Activated naive CD8-positive, alpha-beta T cell (primary cell): Measurements from ENCODE around the gene CD244.
"Not testable (repeated sequence)": the region's sequence is repeated elsewhere in the genome, so short reads cannot be mapped to it uniquely, and the experiment has no call there.

Source experiments
- H3K27ac Mint-ChIP-seq: one replicate; pipeline ENCODE4 v1.8.0; 2021; ENCODE audit warnings: mixed read lengths
- H3K27me3 Mint-ChIP-seq: one replicate; pipeline ENCODE4 v1.8.0; 2021; ENCODE audit warnings: mixed read lengths
- H3K36me3 Mint-ChIP-seq: one replicate; pipeline ENCODE4 v1.8.0; 2021; ENCODE audit warnings: mixed read lengths
- H3K4me1 Mint-ChIP-seq: one replicate; pipeline ENCODE4 v1.8.0; 2021; ENCODE audit warnings: low read depth, mixed read lengths
- H3K4me3 Mint-ChIP-seq: one replicate; pipeline ENCODE4 v1.8.0; 2021; ENCODE audit warnings: mild to moderate bottlenecking, mixed read lengths
- H3K9me3 Mint-ChIP-seq: one replicate; pipeline ENCODE4 v1.8.0; 2021; ENCODE audit warnings: low read depth, mixed read lengths

CD244 gene

GRCh38 chr1:160885042-160885441 is 22.4 kb upstream of the CD244 start, which contains the start of gene ITLN1:
TSS of gene ITLN1 (minus strand) at chr1:160885180. CDS start at chr1:160884877, 303 bp downstream.
- no peak within 1 kb of the TSS for H3K4me3 Mint-ChIP-seq
- peaks cover 2% of the 10 kb centered on the region for H3K36me3 Mint-ChIP-seq
- H3K27ac Mint-ChIP-seq: no peak within 1 kb of the TSS
- no peaks in the 10 kb centered on the region for H3K9me3 Mint-ChIP-seq
- peaks cover 2% of the 10 kb centered on the region for H3K27me3 Mint-ChIP-seq
- H3K4me1 Mint-ChIP-seq: no peaks in the 10 kb centered on the region

- H3K9me3 Mint-ChIP-seq: no peaks in the 10 kb centered on the region
- H3K27ac Mint-ChIP-seq: no peak overlapping the region
- H3K4me3 Mint-ChIP-seq: no peak overlapping the region
- H3K36me3 Mint-ChIP-seq: peaks cover 2% of the 10 kb centered on the region
- H3K27me3 Mint-ChIP-seq: peaks cover 2% of the 10 kb centered on the region
- H3K4me1 Mint-ChIP-seq: no peaks in the 10 kb centered on the region
These were observed 21.9 kb upstream of the CD244 start for GRCh38 chr1:160884579-160884978.

GRCh38 chr1:160883581-160884513 is 21.2 kb upstream of the CD244 start:
- Mint-ChIP-seq H3K4me3 (no peak overlapping the region), H3K27me3 (peaks cover under 1% of the 10 kb centered on the region), H3K27ac (no peak overlapping the region), H3K9me3 (no peaks in the 10 kb centered on the region), H3K4me1 (peaks cover 4% of the 10 kb centered on the region), H3K36me3 (peaks cover under 1% of the 10 kb centered on the region)

DNA sequence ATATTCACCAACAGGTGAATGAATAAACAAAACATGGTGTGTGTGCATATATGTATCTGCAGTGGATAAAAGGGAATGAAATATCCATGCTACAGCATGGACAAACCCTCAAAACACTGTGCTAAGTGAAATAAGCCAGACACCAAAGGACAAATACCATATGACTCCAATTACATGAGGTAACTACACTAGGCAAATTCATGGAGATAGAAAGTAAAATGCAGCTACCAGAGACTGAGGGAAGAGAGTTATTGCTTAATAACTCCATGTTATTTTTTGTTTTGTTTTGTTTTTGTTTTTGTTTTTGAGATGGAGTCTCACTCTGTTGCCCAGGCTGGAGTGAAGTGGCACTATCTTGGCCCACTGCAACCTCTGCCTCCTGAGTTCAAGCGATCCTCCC is 19.9 kb upstream of the CD244 start:
- Mint-ChIP-seq H3K27me3 (no peaks in the 10 kb centered on the region), H3K4me3 (no peak overlapping the region), H3K36me3 (no peaks in the 10 kb centered on the region), H3K27ac (no peak overlapping the region), H3K4me1 (peaks cover 6% of the 10 kb centered on the region), H3K9me3 (no peaks in the 10 kb centered on the region)

- not testable (repeated sequence) for H3K36me3 Mint-ChIP-seq, H3K27ac Mint-ChIP-seq, H3K27me3 Mint-ChIP-seq, H3K9me3 Mint-ChIP-seq, H3K4me3 Mint-ChIP-seq
- H3K4me1 Mint-ChIP-seq: peaks cover 18% of the 10 kb centered on the region
These were observed 18.6 kb upstream of the CD244 start for GRCh38 chr1:160881264-160881663.

GRCh38 chr1:160880216-160880615 is 17.5 kb upstream of the CD244 start:
- Mint-ChIP-seq H3K27ac (no peak overlapping the region), H3K9me3 (no peaks in the 10 kb centered on the region), H3K36me3 (no peaks in the 10 kb centered on the region), H3K4me3 (no peak overlapping the region), H3K27me3 (no peaks in the 10 kb centered on the region), H3K4me1 (peaks cover 24% of the 10 kb centered on the region)

- Mint-ChIP-seq H3K4me1 (peaks cover 32% of the 10 kb centered on the region), H3K36me3 (no peaks in the 10 kb centered on the region), H3K27ac (no peak overlapping the region), H3K9me3 (no peaks in the 10 kb centered on the region), H3K27me3 (no peaks in the 10 kb centered on the region), H3K4me3 (no peak overlapping the region)
These were observed 16.4 kb upstream of the CD244 start for GRCh38 chr1:160879056-160879455.

- Mint-ChIP-seq H3K4me1 (peaks cover 32% of the 10 kb centered on the region), H3K4me3 (peak overlapping the region; percentile 0), H3K36me3 (no peaks in the 10 kb centered on the region), H3K27me3 (no peaks in the 10 kb centered on the region), H3K27ac (peak overlapping the region; percentile 79), H3K9me3 (no peaks in the 10 kb centered on the region)
These were observed 14.5 kb upstream of the CD244 start for GRCh38 chr1:160877221-160877620.

GRCh38 chr1:160876311-160876710 is 13.6 kb upstream of the CD244 start:
- peaks cover 32% of the 10 kb centered on the region for H3K4me1 Mint-ChIP-seq
- no peaks in the 10 kb centered on the region for H3K27me3 Mint-ChIP-seq
- H3K27ac Mint-ChIP-seq: peak overlapping the region; percentile 8
- H3K36me3 Mint-ChIP-seq: no peaks in the 10 kb centered on the region
- no peak overlapping the region for H3K4me3 Mint-ChIP-seq
- H3K9me3 Mint-ChIP-seq: no peaks in the 10 kb centered on the region

- H3K36me3 Mint-ChIP-seq, H3K9me3 Mint-ChIP-seq, H3K4me3 Mint-ChIP-seq, H3K27me3 Mint-ChIP-seq, H3K27ac Mint-ChIP-seq: not testable (repeated sequence)
- H3K4me1 Mint-ChIP-seq: peaks cover 32% of the 10 kb centered on the region
These were observed 12.9 kb upstream of the CD244 start for GRCh38 chr1:160875591-160875990.

GRCh38 chr1:160874935-160875334 is 12.2 kb upstream of the CD244 start:
- Mint-ChIP-seq H3K27me3 (no peaks in the 10 kb centered on the region), H3K4me3 (peak overlapping the region; percentile 46), H3K36me3 (no peaks in the 10 kb centered on the region), H3K27ac (peak overlapping the region; percentile 47), H3K4me1 (peaks cover 32% of the 10 kb centered on the region), H3K9me3 (no peaks in the 10 kb centered on the region)

GRCh38 chr1:160868141-160868540 is 5.5 kb upstream of the CD244 start:
- peaks cover 11% of the 10 kb centered on the region for H3K4me1 Mint-ChIP-seq
- no peak overlapping the region for H3K27ac Mint-ChIP-seq
- no peaks in the 10 kb centered on the region for H3K9me3 Mint-ChIP-seq
- H3K36me3 Mint-ChIP-seq: no peaks in the 10 kb centered on the region
- H3K4me3 Mint-ChIP-seq: no peak overlapping the region
- H3K27me3 Mint-ChIP-seq: no peaks in the 10 kb centered on the region

DNA sequence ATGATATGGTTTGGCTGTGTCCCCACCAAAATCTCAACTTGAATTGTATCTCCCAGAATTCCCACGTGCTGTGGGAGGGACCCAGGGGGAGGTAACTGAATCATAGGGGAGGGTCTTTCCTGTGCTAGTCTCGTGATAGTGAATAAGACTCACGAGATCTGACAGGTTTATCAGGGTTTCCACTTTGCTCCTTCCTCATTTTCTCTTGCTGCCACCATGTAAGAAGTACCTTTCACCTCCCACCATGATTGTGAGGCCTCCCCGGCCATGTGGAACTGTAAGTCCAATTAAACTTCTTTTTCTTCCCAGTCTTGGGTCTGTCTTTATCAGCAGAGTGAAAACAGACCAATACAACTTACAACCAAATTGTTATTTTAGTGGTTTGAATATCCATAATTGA is 5.0 kb upstream of the CD244 start:
- not testable (repeated sequence) for H3K4me3 Mint-ChIP-seq, H3K36me3 Mint-ChIP-seq, H3K27ac Mint-ChIP-seq, H3K9me3 Mint-ChIP-seq, H3K27me3 Mint-ChIP-seq
- H3K4me1 Mint-ChIP-seq: peaks cover 16% of the 10 kb centered on the region

- Mint-ChIP-seq H3K9me3 (no peaks in the 10 kb centered on the region), H3K27ac (no peak overlapping the region), H3K4me1 (peaks cover 22% of the 10 kb centered on the region), H3K27me3 (no peaks in the 10 kb centered on the region), H3K4me3 (no peak overlapping the region), H3K36me3 (no peaks in the 10 kb centered on the region)
These were observed 4.1 kb upstream of the CD244 start for GRCh38 chr1:160866695-160867260.

- H3K4me3 Mint-ChIP-seq: no peak overlapping the region
- H3K27ac Mint-ChIP-seq: no peak overlapping the region
- H3K4me1 Mint-ChIP-seq: peaks cover 25% of the 10 kb centered on the region
- no peaks in the 10 kb centered on the region for H3K9me3 Mint-ChIP-seq
- no peaks in the 10 kb centered on the region for H3K36me3 Mint-ChIP-seq
- H3K27me3 Mint-ChIP-seq: no peaks in the 10 kb centered on the region
These were observed 3.5 kb upstream of the CD244 start for GRCh38 chr1:160866001-160866694.
